ENCODE measurements around the gene SLAMF1.
"Not testable (repeated sequence)": the region's sequence is repeated elsewhere in the genome, so short reads cannot be mapped to it uniquely, and the experiment has no call there.

SLAMF1 gene

DNA sequence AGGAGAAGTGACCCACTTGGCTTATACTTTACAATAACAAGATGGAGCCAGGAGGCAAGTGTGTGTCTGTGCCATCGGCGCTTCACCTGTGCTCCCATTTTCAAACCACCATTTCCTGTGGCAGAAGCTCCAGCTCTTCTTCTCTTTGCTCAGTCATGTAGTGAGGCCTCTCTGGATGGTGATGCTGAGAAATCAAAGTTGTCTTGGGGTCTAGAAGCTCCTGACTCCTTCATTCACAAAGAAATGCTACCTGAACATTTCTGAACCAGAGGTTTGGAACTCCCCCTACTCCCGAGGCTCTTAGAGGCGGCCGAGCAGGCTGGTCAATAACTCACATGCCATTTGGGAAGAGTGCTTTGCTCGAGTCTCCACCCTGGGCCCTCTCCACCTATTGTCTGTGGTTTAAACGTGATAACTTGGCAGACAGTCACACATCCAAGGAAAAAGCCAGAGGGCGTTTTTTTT lies 18.0 kb downstream of the SLAMF1 start:
- no peak overlapping the region for H2BK12ac ChIP-seq (ENCODE audit: low read length in 2 of 2)
- no peak overlapping the region for H2BK5ac ChIP-seq (ENCODE audit: low read depth, low read length, poor library complexity, severe bottlenecking)
- H3K4me1 ChIP-seq (ENCODE audit: control insufficient read depth, insufficient read depth, low read depth, low read length) = peaks cover 1% of the 10 kb centered on the region
- H3K9me3 ChIP-seq (ENCODE audit: control insufficient read depth, low read length) = no peaks in the 10 kb centered on the region
- H4K91ac ChIP-seq (ENCODE audit: low read length) = no peak overlapping the region
- no peaks in the 10 kb centered on the region for H3K36me3 ChIP-seq (ENCODE audit: control insufficient read depth in 1 of 2, insufficient read depth in 2 of 2, low read depth in 1 of 2, low read length in 2 of 2)
- no peak overlapping the region for H3K18ac ChIP-seq (ENCODE audit: low read depth in 1 of 2, low read length in 2 of 2)
- no peak overlapping the region for H4K8ac ChIP-seq (ENCODE audit: low read length)
- no peak overlapping the region for H2BK120ac ChIP-seq (ENCODE audit: low read depth, low read length)
- H3K9ac ChIP-seq (ENCODE audit: low read length) = no peak overlapping the region
- H3K14ac ChIP-seq (ENCODE audit: low read length in 2 of 2) = no peak overlapping the region
- peaks cover 3 to 4% of the 10 kb centered on the region in 2 experiments for H3K27me3 ChIP-seq (ENCODE audit: control insufficient read depth in 1 of 2, insufficient read depth in 1 of 2, low read length in 2 of 2)
- no peak overlapping the region for H2AK5ac ChIP-seq (ENCODE audit: low read length, severe bottlenecking)
- H3K79me1 ChIP-seq (replicated peaks; ENCODE audit: low read length, poor library complexity, severe bottlenecking) = no peaks in the 10 kb centered on the region
- H3K4ac ChIP-seq (ENCODE audit: low read depth in 1 of 2, low read length in 2 of 2) = no peak overlapping the region
- no peak overlapping the region for H2AFZ ChIP-seq (ENCODE audit: low read depth, low read length)
- no peak overlapping the region for H3K4me3 ChIP-seq (ENCODE audit: insufficient read depth in 1 of 2, low read depth in 1 of 2, low read length in 2 of 2)
- H3K23ac ChIP-seq (ENCODE audit: low read length in 2 of 2) = no peak overlapping the region
- no peak overlapping the region for H2BK15ac ChIP-seq (ENCODE audit: low read depth, poor library complexity, severe bottlenecking)
- H3K4me2 ChIP-seq (ENCODE audit: low read length, poor library complexity, severe bottlenecking) = no peak overlapping the region
- DNase-seq = no peak
- WGBS = 86% methylated on average over 6 of the region's 8 CpGs
- no peak overlapping the region for H3K27ac ChIP-seq (ENCODE audit: low read length, poor library complexity, severe bottlenecking)

DNA sequence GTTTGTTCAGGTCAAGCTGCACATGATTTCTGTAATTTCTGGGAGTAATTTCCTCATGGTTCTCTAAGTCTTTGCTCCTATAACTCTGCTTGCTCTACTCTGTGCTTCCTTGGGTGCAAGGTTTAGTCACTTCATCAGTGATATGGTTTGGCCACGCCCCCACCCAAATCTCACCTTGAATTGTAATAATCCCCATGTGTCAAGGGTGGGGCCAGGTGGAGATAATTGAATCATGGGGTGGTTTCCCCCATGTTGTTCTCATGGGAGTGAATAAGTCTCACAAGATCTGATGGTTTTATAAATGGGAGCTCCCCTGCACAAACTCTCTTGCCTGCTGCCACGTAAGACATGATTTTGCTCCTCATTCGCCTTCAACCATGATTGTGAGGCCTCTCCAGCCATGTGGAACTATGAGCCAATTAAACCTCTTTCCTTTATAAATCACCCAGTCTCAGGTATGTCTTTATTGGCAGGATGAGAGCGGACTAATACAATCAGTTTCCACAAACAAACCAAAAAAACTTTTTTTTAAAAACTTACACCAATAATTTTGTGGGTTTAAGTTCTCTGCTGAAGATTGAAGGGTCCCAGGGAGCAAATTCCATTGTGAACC lies 19.1 kb downstream of the SLAMF1 start:
- not testable (repeated sequence) for H4K91ac ChIP-seq (ENCODE audit: low read length); H3K14ac ChIP-seq (ENCODE audit: low read length in 2 of 2); H3K18ac ChIP-seq (ENCODE audit: low read depth in 1 of 2, low read length in 2 of 2); H3K23ac ChIP-seq (ENCODE audit: low read length in 2 of 2); H3K79me1 ChIP-seq (replicated peaks; ENCODE audit: low read length, poor library complexity, severe bottlenecking); H2BK5ac ChIP-seq (ENCODE audit: low read depth, low read length, poor library complexity, severe bottlenecking); H4K8ac ChIP-seq (ENCODE audit: low read length); H2AFZ ChIP-seq (ENCODE audit: low read depth, low read length); H3K27ac ChIP-seq (ENCODE audit: low read length, poor library complexity, severe bottlenecking); H3K4me1 ChIP-seq (ENCODE audit: control insufficient read depth, insufficient read depth, low read depth, low read length); H3K4me2 ChIP-seq (ENCODE audit: low read length, poor library complexity, severe bottlenecking); H2BK120ac ChIP-seq (ENCODE audit: low read depth, low read length); DNase-seq; H3K4ac ChIP-seq (ENCODE audit: low read depth in 1 of 2, low read length in 2 of 2); H2BK15ac ChIP-seq (ENCODE audit: low read depth, poor library complexity, severe bottlenecking); H3K27me3 ChIP-seq (ENCODE audit: control insufficient read depth in 1 of 2, insufficient read depth in 1 of 2, low read length in 2 of 2); H2AK5ac ChIP-seq (ENCODE audit: low read length, severe bottlenecking); H3K36me3 ChIP-seq (ENCODE audit: control insufficient read depth in 1 of 2, insufficient read depth in 2 of 2, low read depth in 1 of 2, low read length in 2 of 2); H3K9me3 ChIP-seq (ENCODE audit: control insufficient read depth, low read length); H3K9ac ChIP-seq (ENCODE audit: low read length); H3K4me3 ChIP-seq (ENCODE audit: insufficient read depth in 1 of 2, low read depth in 1 of 2, low read length in 2 of 2); H2BK12ac ChIP-seq (ENCODE audit: low read length in 2 of 2)
- 89% methylated on average over 2 of the region's 4 CpGs for WGBS

DNA sequence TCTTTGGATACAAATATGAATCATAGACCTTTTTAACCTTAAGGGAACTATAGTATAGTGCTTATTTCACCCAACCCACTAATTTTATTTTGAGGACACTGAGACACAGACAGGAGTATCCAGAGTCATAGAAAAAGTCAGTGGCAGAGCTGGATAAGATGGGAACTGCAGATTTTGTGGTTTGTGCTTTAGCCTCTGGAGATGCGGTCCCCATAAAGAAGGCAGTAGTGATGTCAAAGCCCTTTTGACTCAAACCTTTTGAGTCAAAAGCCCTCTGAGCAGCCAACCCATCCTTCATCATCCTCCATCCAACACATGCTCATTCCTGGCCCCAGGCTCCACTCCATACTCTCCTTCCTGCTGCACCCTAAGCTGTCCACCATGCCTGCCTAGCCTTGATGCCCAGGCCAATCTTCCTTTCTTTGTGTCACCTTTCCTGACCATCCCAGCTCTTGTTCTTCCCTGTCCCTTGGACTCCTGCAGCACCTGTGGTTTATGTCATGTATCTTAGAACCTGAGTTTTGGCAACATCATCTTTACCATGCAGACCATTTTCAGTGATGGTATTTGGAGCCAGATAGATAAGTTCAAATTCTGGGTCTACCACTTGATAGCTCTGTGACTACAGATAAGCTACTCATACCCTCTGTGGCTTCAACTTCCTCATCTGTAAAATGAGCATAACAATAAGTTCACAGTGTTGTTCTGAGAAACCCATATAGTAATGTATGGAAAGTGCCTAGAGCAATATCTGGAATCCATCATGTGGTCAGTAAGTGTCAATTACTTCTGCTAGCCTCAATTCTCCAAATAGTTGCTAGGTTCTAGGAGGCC lies 20.1 kb downstream of the SLAMF1 start:
- Histone ChIP-seq H3K4me2 (ENCODE audit: low read length, poor library complexity, severe bottlenecking) (no peak overlapping the region), H3K23ac (ENCODE audit: low read length in 2 of 2) (no peak overlapping the region), H2AFZ (ENCODE audit: low read depth, low read length) (no peak overlapping the region), H3K4me1 (ENCODE audit: control insufficient read depth, insufficient read depth, low read depth, low read length) (peaks cover 1% of the 10 kb centered on the region), H2AK5ac (ENCODE audit: low read length, severe bottlenecking) (no peak overlapping the region), H2BK120ac (ENCODE audit: low read depth, low read length) (no peak overlapping the region), H3K4me3 (ENCODE audit: insufficient read depth in 1 of 2, low read depth in 1 of 2, low read length in 2 of 2) (no peak overlapping the region), H2BK15ac (ENCODE audit: low read depth, poor library complexity, severe bottlenecking) (no peak overlapping the region), H4K91ac (ENCODE audit: low read length) (no peak overlapping the region), H3K9me3 (ENCODE audit: control insufficient read depth, low read length) (no peaks in the 10 kb centered on the region), H3K27ac (ENCODE audit: low read length, poor library complexity, severe bottlenecking) (no peak overlapping the region), H2BK12ac (ENCODE audit: low read length in 2 of 2) (no peak overlapping the region), H3K9ac (ENCODE audit: low read length) (no peak overlapping the region), H3K27me3 (ENCODE audit: control insufficient read depth in 1 of 2, insufficient read depth in 1 of 2, low read length in 2 of 2) (peaks cover 3 to 4% of the 10 kb centered on the region in 2 experiments), H3K18ac (ENCODE audit: low read depth in 1 of 2, low read length in 2 of 2) (no peak overlapping the region), H3K79me1 (replicated peaks; ENCODE audit: low read length, poor library complexity, severe bottlenecking) (no peaks in the 10 kb centered on the region), H4K8ac (ENCODE audit: low read length) (no peak overlapping the region), H2BK5ac (ENCODE audit: low read depth, low read length, poor library complexity, severe bottlenecking) (no peak overlapping the region), H3K14ac (ENCODE audit: low read length in 2 of 2) (no peak overlapping the region), H3K36me3 (ENCODE audit: control insufficient read depth in 1 of 2, insufficient read depth in 2 of 2, low read depth in 1 of 2, low read length in 2 of 2) (no peaks in the 10 kb centered on the region), H3K4ac (ENCODE audit: low read depth in 1 of 2, low read length in 2 of 2) (no peak overlapping the region)
- WGBS = 100% methylated on average over 1 of the region's 1 CpG
- DNase-seq = no peak

DNA sequence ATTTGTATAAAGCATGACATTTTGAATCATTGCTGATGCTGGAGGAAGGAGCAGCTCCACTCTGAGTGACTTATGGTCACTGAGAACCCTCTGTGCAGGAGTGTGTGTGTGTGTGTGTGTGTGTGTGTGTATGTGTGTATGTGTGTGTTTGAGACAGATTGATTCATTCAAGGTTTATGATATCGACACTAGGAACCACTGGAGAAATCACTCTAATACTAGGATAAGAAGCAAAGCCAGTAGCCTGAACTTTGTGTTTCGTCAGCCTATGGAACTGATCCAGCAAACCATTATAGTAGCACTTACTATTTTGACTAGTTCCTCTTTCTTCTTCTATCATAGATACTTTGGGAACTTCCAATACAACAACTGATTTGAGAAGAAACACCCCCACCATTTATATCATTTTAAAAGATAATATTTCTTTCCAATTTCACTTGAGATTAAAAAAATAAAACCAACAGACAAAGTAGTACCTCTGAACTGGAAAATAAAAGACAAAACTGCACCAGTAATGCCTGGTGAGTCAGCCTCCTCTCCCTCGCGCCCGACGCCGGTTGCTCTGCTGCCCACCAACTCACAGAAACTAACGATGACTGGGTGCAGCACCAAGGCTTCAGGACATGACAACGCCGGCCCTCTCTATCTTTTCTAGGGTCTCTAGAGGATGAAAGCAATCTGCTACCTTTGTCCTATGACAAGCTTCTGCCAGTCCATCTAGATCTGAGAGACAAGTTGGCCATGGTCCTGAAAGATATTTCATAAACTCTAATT lies 20.9 kb downstream of the SLAMF1 start:
- Histone ChIP-seq H3K4me1 (ENCODE audit: control insufficient read depth, insufficient read depth, low read depth, low read length) (peaks cover 1% of the 10 kb centered on the region), H2AFZ (ENCODE audit: low read depth, low read length) (no peak overlapping the region), H3K36me3 (ENCODE audit: control insufficient read depth in 1 of 2, insufficient read depth in 2 of 2, low read depth in 1 of 2, low read length in 2 of 2) (no peaks in the 10 kb centered on the region), H3K14ac (ENCODE audit: low read length in 2 of 2) (no peak overlapping the region), H2AK5ac (ENCODE audit: low read length, severe bottlenecking) (no peak overlapping the region), H3K23ac (ENCODE audit: low read length in 2 of 2) (no peak overlapping the region), H3K18ac (ENCODE audit: low read depth in 1 of 2, low read length in 2 of 2) (no peak overlapping the region), H2BK12ac (ENCODE audit: low read length in 2 of 2) (no peak overlapping the region), H3K4ac (ENCODE audit: low read depth in 1 of 2, low read length in 2 of 2) (no peak overlapping the region), H3K4me3 (ENCODE audit: insufficient read depth in 1 of 2, low read depth in 1 of 2, low read length in 2 of 2) (no peak overlapping the region), H4K91ac (ENCODE audit: low read length) (no peak overlapping the region), H2BK120ac (ENCODE audit: low read depth, low read length) (no peak overlapping the region), H4K8ac (ENCODE audit: low read length) (no peak overlapping the region), H3K27ac (ENCODE audit: low read length, poor library complexity, severe bottlenecking) (no peak overlapping the region), H3K79me1 (replicated peaks; ENCODE audit: low read length, poor library complexity, severe bottlenecking) (no peaks in the 10 kb centered on the region), H2BK5ac (ENCODE audit: low read depth, low read length, poor library complexity, severe bottlenecking) (no peak overlapping the region), H3K27me3 (ENCODE audit: control insufficient read depth in 1 of 2, insufficient read depth in 1 of 2, low read length in 2 of 2) (peaks cover 3 to 4% of the 10 kb centered on the region in 2 experiments), H3K4me2 (ENCODE audit: low read length, poor library complexity, severe bottlenecking) (no peak overlapping the region), H3K9ac (ENCODE audit: low read length) (no peak overlapping the region), H2BK15ac (ENCODE audit: low read depth, poor library complexity, severe bottlenecking) (no peak overlapping the region), H3K9me3 (ENCODE audit: control insufficient read depth, low read length) (no peaks in the 10 kb centered on the region)
- DNase-seq = no peak
- WGBS = 96% methylated on average over 10 of the region's 10 CpGs

Measured in mesenchymal stem cell (in vitro differentiated cells and primary cell).